HG03378 (cell line): ENCODE data around the gene SMOC2.

Experiments
- ATAC-seq: cut with Tn5 transposase; IDR thresholded peaks from one replicate; pipeline ENCODE4 v1.9.1; 2021; ENCODE audit warnings: mild to moderate bottlenecking, moderate library complexity; ENCODE audit not compliant: unreplicated experiment

The SMOC2 gene

GRCh38 chr6:168475188-168476013, 34.4 kb downstream of the SMOC2 start:
- ATAC-seq: no peak

GRCh38 chr6:168479421-168479820, 38.4 kb downstream of the SMOC2 start:
- ATAC-seq: no peak

- ATAC-seq: no peak
Measured at GRCh38 chr6:168480481-168480880, 39.5 kb downstream of the SMOC2 start.

- no peak for ATAC-seq
Measured at GRCh38 chr6:168485818-168486217, 44.8 kb downstream of the SMOC2 start.

- no peak for ATAC-seq
Measured at GRCh38 chr6:168490757-168491156, 49.8 kb downstream of the SMOC2 start.

GRCh38 chr6:168493976-168494375, 53.0 kb downstream of the SMOC2 start:
- ATAC-seq: no peak

GRCh38 chr6:168494726-168495125, 53.7 kb downstream of the SMOC2 start:
- ATAC-seq: no peak

GRCh38 chr6:168495133-168495532, 54.1 kb downstream of the SMOC2 start:
- ATAC-seq: no peak

GRCh38 chr6:168495636-168496035, 54.7 kb downstream of the SMOC2 start:
- ATAC-seq: no peak

GRCh38 chr6:168496139-168496996, 55.4 kb downstream of the SMOC2 start:
- no peak for ATAC-seq

- no peak for ATAC-seq
Measured at GRCh38 chr6:168496997-168497331, 56.0 kb downstream of the SMOC2 start.

- ATAC-seq: no peak
Measured at GRCh38 chr6:168497381-168497780, 56.4 kb downstream of the SMOC2 start.

GRCh38 chr6:168498161-168498843, 57.3 kb downstream of the SMOC2 start:
- ATAC-seq: no peak

- ATAC-seq: no peak
Measured at GRCh38 chr6:168499045-168499650, 58.2 kb downstream of the SMOC2 start.

GRCh38 chr6:168500519-168500918, 59.5 kb downstream of the SMOC2 start:
- ATAC-seq: no peak

- ATAC-seq: no peak
Measured at GRCh38 chr6:168501561-168501960, 60.6 kb downstream of the SMOC2 start.

GRCh38 chr6:168504366-168504765, 63.4 kb downstream of the SMOC2 start:
- ATAC-seq: no peak

- no peak for ATAC-seq
Measured at GRCh38 chr6:168506460-168506859, 65.5 kb downstream of the SMOC2 start.

- no peak for ATAC-seq
Measured at GRCh38 chr6:168507297-168507696, 66.3 kb downstream of the SMOC2 start.

GRCh38 chr6:168507730-168508129, 66.7 kb downstream of the SMOC2 start:
- ATAC-seq: no peak

- ATAC-seq: no peak
Measured at GRCh38 chr6:168508903-168509302, 67.9 kb downstream of the SMOC2 start.
